ENCODE data around the gene NARS2.
A peak's percentile ranks its signal among the peaks of the same experiment; 100 is the strongest.

Gene NARS2

DNA sequence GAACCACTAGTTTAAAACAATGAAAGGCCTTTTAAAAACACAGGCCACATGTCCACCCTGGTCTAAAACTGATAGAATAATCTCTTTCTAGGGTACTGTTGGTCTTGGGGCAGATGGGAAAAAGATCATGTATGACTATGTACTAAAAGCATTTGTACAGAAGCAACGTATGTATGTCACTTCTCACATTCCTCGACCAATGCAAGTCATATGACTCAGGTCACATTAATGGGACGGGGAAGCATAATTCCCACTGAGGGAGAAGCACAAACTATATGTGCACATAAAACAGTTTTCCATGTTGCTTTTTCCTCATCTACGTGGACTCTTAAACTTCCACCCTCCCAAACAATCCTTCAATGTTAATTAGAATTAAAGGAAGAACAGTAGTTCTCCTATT lies 124.8 kb downstream of the NARS2 start:
- H3K27me3 ChIP-seq (replicated peaks) = no peaks in the 10 kb centered on the region
- DNase-seq = peak; percentile 24
- in situ Hi-C loops (cut with HindIII; ENCODE audit: low pct_ligation_motif_present, low sequenced_read_pairs) = no loop called here
- no peaks in the 10 kb centered on the region for H3K36me3 ChIP-seq (replicated peaks)
- no peak overlapping the region for H3K4me3 ChIP-seq (ENCODE audit: low read depth, low read length)
- TF ChIP-seq, protein P1, sequence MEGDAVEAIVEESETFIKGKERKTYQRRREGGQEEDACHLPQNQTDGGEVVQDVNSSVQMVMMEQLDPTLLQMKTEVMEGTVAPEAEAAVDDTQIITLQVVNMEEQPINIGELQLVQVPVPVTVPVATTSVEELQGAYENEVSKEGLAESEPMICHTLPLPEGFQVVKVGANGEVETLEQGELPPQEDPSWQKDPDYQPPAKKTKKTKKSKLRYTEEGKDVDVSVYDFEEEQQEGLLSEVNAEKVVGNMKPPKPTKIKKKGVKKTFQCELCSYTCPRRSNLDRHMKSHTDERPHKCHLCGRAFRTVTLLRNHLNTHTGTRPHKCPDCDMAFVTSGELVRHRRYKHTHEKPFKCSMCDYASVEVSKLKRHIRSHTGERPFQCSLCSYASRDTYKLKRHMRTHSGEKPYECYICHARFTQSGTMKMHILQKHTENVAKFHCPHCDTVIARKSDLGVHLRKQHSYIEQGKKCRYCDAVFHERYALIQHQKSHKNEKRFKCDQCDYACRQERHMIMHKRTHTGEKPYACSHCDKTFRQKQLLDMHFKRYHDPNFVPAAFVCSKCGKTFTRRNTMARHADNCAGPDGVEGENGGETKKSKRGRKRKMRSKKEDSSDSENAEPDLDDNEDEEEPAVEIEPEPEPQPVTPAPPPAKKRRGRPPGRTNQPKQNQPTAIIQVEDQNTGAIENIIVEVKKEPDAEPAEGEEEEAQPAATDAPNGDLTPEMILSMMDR (IDR thresholded peaks at IDR 0.05; ENCODE audit: low read depth, low read length, missing control alignments) = no peak
- H3K27ac ChIP-seq = no peak overlapping the region

DNA sequence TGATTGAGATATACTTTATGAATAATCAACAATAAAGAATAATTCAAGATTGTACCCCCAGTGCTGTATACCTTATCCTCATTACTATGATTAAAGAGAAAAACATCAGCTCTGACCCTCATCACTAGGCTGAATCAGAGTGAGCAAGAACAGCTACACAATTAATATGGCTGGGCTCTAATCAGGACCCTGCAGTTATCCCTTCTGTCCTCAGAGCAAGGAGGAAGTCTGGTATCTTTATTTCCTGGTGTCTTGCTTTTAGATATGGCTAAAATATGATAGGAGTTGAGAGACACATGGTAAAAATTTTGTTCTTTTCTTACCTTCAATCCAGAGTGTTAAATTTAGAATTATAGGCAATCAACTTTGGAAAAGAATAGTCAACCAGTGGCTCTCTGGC lies 128.5 kb downstream of the NARS2 start:
- in situ Hi-C loops (cut with HindIII; ENCODE audit: low pct_ligation_motif_present, low sequenced_read_pairs) = no loop called here
- Histone ChIP-seq H3K27ac (no peak overlapping the region), H3K27me3 (replicated peaks) (no peaks in the 10 kb centered on the region), H3K4me3 (ENCODE audit: low read depth, low read length) (no peak overlapping the region), H3K36me3 (replicated peaks) (no peaks in the 10 kb centered on the region)
- TF ChIP-seq, protein P1 (IDR thresholded peaks at IDR 0.05; ENCODE audit: low read depth, low read length, missing control alignments) = no peak
- no peak for DNase-seq

DNA sequence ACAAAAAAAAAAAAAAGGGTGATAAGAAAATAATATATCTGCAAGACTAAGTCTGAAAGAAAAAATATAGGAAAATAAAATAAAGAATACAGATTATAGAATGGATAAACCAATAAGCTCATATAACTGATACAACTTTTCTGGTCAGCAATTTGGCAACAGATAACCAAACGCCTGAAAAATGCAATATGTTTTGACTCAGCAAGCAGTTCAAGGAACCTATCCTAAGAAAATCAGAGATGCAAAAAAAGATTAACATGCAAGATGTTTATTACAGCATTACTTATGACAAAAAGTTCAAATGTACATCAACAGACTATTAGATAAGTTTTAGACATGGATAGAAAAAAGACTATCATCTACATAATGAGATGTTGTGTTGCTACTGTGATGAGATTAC lies 129.9 kb downstream of the NARS2 start:
- TF ChIP-seq, protein P1 (IDR thresholded peaks at IDR 0.05; ENCODE audit: low read depth, low read length, missing control alignments) = no peak
- Histone ChIP-seq H3K36me3 (replicated peaks) (no peaks in the 10 kb centered on the region), H3K4me3 (ENCODE audit: low read depth, low read length) (no peak overlapping the region), H3K27ac (no peak overlapping the region), H3K27me3 (replicated peaks) (no peaks in the 10 kb centered on the region)
- in situ Hi-C loops (cut with HindIII; ENCODE audit: low pct_ligation_motif_present, low sequenced_read_pairs) = no loop called here
- no peak for DNase-seq

DNA sequence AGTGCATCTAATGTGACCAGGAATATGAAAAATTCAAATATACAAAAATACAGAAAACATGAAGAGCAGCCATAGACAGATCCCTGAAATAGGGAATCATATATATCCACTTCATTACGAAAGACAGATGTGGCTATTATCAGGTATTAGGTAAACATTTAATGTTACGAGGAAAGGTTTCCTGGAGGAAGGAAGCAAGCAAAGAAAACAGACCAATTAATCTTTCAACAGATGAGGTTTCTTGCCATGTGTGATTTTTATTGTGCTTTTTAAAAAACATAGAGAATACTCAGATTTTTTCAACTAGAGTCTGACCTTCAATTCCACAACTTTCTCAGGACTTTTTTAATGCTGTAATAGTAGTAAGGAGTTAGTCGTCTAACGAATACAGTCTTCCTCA lies 132.7 kb downstream of the NARS2 start:
- TF ChIP-seq, protein P1 (IDR thresholded peaks at IDR 0.05; ENCODE audit: low read depth, low read length, missing control alignments) = no peak
- no peak for DNase-seq
- H3K36me3 ChIP-seq (replicated peaks) = no peaks in the 10 kb centered on the region
- H3K27ac ChIP-seq = no peak overlapping the region
- in situ Hi-C loops (cut with HindIII; ENCODE audit: low pct_ligation_motif_present, low sequenced_read_pairs) = no loop called here
- H3K4me3 ChIP-seq (ENCODE audit: low read depth, low read length) = no peak overlapping the region
- no peaks in the 10 kb centered on the region for H3K27me3 ChIP-seq (replicated peaks)

DNA sequence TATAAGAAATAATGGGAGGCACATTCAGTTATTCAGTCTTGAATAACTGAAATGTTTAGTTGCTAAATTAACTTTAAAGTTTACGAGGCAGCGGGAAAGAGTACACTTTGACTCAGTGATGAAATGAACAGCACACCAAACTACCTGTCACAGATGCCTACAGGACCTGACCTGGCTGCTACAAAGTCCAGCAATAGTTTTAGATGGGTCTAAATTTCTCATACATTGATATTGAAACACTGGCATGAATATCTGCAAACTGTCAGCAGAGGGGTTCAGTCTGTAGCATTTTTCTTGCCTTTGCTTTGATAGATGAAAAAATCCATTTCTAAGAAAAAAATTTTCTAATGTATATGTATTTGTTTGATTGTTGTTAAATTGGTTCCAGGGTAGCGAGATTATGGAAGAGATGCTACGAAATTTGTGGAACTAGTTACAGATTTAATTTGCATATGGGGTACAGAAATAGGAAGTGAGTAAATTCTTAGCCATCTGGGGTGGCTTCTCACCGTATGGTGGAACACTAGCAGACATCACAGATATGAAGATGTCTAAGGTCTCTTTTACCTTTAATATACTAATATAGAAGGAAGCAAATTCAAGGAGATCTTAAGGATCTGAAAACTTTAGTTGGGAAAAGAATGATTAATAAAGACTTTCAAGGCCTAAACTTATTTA lies 136.2 kb downstream of the NARS2 start:
- H3K27me3 ChIP-seq (replicated peaks) = no peaks in the 10 kb centered on the region
- TF ChIP-seq, protein P1 (IDR thresholded peaks at IDR 0.05; ENCODE audit: low read depth, low read length, missing control alignments) = no peak
- no peak overlapping the region for H3K4me3 ChIP-seq (ENCODE audit: low read depth, low read length)
- no peak for DNase-seq
- H3K36me3 ChIP-seq (replicated peaks) = no peaks in the 10 kb centered on the region
- no peak overlapping the region for H3K27ac ChIP-seq
- in situ Hi-C loops (cut with HindIII; ENCODE audit: low pct_ligation_motif_present, low sequenced_read_pairs) = no loop called here

DNA sequence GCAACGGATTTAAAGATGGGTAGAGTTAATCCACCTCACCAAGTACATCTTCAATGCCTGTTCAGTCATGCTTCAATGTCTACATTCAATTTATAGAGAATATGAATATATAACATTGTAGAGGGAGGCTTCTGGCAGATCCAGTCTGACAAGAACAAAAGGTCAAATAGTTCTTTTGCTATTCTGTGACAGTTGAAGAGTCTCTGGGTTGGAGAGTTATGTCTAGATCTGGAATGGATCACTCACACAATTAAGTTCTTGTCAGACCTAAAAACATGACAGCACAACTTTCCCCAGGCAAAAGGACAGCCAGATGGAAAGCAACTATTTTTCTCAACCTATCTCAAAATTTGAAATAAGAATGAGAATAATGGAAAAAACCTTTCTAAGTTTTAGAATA lies 141.7 kb downstream of the NARS2 start:
- no peaks in the 10 kb centered on the region for H3K27me3 ChIP-seq (replicated peaks)
- in situ Hi-C loops (cut with HindIII; ENCODE audit: low pct_ligation_motif_present, low sequenced_read_pairs) = no loop called here
- H3K27ac ChIP-seq = no peak overlapping the region
- DNase-seq = no peak
- H3K36me3 ChIP-seq (replicated peaks) = no peaks in the 10 kb centered on the region
- H3K4me3 ChIP-seq (ENCODE audit: low read depth, low read length) = no peak overlapping the region
- TF ChIP-seq, protein P1 (IDR thresholded peaks at IDR 0.05; ENCODE audit: low read depth, low read length, missing control alignments) = no peak

Measured in brain microvascular endothelial cell (primary cell).